ENCODE data around the gene HOATZ. TPM values are rescaled to one million over a fixed set of nuclear protein-coding genes. Genes with fewer than 3 reads are reported as not detected.

Gene HOATZ
- total RNA-seq, 1 donor from 2014 or later: not detected

- no peak for DNase-seq
- no peak overlapping the region for H3K4me3 Mint-ChIP-seq (ENCODE audit: unreplicated experiment)
- no peaks in the 10 kb centered on the region for H3K36me3 Mint-ChIP-seq (ENCODE audit: unreplicated experiment)
- TF ChIP-seq, protein P1, sequence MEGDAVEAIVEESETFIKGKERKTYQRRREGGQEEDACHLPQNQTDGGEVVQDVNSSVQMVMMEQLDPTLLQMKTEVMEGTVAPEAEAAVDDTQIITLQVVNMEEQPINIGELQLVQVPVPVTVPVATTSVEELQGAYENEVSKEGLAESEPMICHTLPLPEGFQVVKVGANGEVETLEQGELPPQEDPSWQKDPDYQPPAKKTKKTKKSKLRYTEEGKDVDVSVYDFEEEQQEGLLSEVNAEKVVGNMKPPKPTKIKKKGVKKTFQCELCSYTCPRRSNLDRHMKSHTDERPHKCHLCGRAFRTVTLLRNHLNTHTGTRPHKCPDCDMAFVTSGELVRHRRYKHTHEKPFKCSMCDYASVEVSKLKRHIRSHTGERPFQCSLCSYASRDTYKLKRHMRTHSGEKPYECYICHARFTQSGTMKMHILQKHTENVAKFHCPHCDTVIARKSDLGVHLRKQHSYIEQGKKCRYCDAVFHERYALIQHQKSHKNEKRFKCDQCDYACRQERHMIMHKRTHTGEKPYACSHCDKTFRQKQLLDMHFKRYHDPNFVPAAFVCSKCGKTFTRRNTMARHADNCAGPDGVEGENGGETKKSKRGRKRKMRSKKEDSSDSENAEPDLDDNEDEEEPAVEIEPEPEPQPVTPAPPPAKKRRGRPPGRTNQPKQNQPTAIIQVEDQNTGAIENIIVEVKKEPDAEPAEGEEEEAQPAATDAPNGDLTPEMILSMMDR (IDR thresholded peaks at IDR 0.05; ENCODE audit: partially characterized antibody, unreplicated experiment): no peak
- peaks cover 1% of the 10 kb centered on the region for H3K27me3 Mint-ChIP-seq (ENCODE audit: unreplicated experiment)
- H3K9me3 Mint-ChIP-seq (ENCODE audit: unreplicated experiment): no peaks in the 10 kb centered on the region
- no peak overlapping the region for H3K27ac Mint-ChIP-seq (ENCODE audit: unreplicated experiment)
- H3K4me1 Mint-ChIP-seq (ENCODE audit: low read depth, unreplicated experiment): peaks cover 9% of the 10 kb centered on the region
Measured at GRCh38 chr11:111570796-111571195, 56.2 kb downstream of the HOATZ start.

- H3K4me3 Mint-ChIP-seq (ENCODE audit: unreplicated experiment): no peak overlapping the region
- TF ChIP-seq, protein P1 (IDR thresholded peaks at IDR 0.05; ENCODE audit: partially characterized antibody, unreplicated experiment): no peak
- H3K27me3 Mint-ChIP-seq (ENCODE audit: unreplicated experiment): no peaks in the 10 kb centered on the region
- no peak overlapping the region for H3K27ac Mint-ChIP-seq (ENCODE audit: unreplicated experiment)
- no peaks in the 10 kb centered on the region for H3K36me3 Mint-ChIP-seq (ENCODE audit: unreplicated experiment)
- peaks cover 9% of the 10 kb centered on the region for H3K4me1 Mint-ChIP-seq (ENCODE audit: low read depth, unreplicated experiment)
- H3K9me3 Mint-ChIP-seq (ENCODE audit: unreplicated experiment): no peaks in the 10 kb centered on the region
- no peak for DNase-seq
Measured at GRCh38 chr11:111571829-111572501, 57.4 kb downstream of the HOATZ start.

DNA sequence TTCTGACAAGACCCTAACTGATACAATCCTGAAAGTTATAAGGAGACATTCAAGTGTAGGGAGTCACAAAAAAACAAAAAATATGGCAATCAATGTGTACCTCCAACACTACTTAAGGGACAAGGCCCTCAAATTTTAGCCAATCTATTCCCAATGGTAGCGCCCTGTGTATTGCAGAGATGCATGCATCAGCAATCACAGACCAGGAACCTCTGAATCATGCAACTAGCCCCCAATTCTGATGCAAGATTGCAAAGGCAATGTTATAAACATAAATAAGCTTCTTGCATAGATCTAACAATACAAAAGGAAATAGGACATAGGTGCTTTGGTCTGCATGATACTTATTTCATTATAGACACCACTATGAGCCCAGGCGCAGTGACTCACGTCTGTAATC is 58.0 kb downstream of the HOATZ start:
- TF ChIP-seq, protein P1 (IDR thresholded peaks at IDR 0.05; ENCODE audit: partially characterized antibody, unreplicated experiment): no peak
- H3K27ac Mint-ChIP-seq (ENCODE audit: unreplicated experiment): no peak overlapping the region
- no peaks in the 10 kb centered on the region for H3K9me3 Mint-ChIP-seq (ENCODE audit: unreplicated experiment)
- no peak overlapping the region for H3K4me3 Mint-ChIP-seq (ENCODE audit: unreplicated experiment)
- no peak for DNase-seq
- peaks cover 9% of the 10 kb centered on the region for H3K4me1 Mint-ChIP-seq (ENCODE audit: low read depth, unreplicated experiment)
- H3K27me3 Mint-ChIP-seq (ENCODE audit: unreplicated experiment): no peaks in the 10 kb centered on the region
- H3K36me3 Mint-ChIP-seq (ENCODE audit: unreplicated experiment): no peaks in the 10 kb centered on the region

GRCh38 chr11:111573821-111574249 is 59.3 kb downstream of the HOATZ start:
- H3K36me3 Mint-ChIP-seq (ENCODE audit: unreplicated experiment): no peaks in the 10 kb centered on the region
- H3K27ac Mint-ChIP-seq (ENCODE audit: unreplicated experiment): no peak overlapping the region
- DNase-seq: no peak
- TF ChIP-seq, protein P1 (IDR thresholded peaks at IDR 0.05; ENCODE audit: partially characterized antibody, unreplicated experiment): no peak
- peaks cover 9% of the 10 kb centered on the region for H3K4me1 Mint-ChIP-seq (ENCODE audit: low read depth, unreplicated experiment)
- H3K4me3 Mint-ChIP-seq (ENCODE audit: unreplicated experiment): no peak overlapping the region
- no peaks in the 10 kb centered on the region for H3K27me3 Mint-ChIP-seq (ENCODE audit: unreplicated experiment)
- no peaks in the 10 kb centered on the region for H3K9me3 Mint-ChIP-seq (ENCODE audit: unreplicated experiment)

DNA sequence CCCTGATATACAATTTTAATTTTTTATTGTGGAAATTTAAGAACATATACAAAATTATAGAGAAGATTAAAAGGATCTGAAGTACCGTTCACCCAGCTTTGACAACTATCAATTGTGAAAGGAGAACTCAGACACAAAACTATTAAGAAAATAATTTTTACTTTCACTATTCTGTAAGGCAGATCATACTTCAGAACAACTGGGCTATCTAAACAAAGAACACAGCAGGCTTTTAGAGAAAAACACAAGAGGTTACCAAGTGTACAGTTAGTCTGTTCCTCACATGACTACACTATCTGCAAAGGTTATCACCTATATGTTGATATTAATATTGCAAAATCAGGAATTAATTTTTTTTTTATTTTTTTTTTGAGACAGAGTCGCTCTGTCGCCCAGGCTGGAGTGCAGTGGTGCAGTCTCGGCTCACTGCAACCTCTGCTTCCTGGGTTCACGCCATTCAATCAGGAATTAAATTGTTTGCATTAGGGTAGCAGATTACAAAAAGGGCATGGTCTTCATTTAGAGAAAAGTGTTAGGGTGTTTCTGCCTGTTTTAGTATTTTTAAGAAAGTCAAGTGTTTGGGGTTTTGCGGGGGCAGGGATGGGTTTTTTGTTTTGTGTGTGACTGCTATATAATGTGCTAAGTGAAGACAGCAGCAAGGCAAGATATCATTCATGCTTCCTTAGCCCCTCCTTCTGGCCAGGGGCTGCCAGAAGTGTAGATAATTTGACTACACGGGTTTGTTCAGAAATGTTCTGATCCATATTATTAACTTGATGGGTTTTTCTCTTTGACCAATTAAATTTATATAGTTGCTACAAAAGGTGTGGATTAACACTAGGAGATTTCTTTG is 60.0 kb downstream of the HOATZ start:
- H3K27me3 Mint-ChIP-seq (ENCODE audit: unreplicated experiment): no peaks in the 10 kb centered on the region
- H3K4me3 Mint-ChIP-seq (ENCODE audit: unreplicated experiment): no peak overlapping the region
- no peaks in the 10 kb centered on the region for H3K36me3 Mint-ChIP-seq (ENCODE audit: unreplicated experiment)
- H3K9me3 Mint-ChIP-seq (ENCODE audit: unreplicated experiment): no peaks in the 10 kb centered on the region
- no peak for DNase-seq
- H3K4me1 Mint-ChIP-seq (ENCODE audit: low read depth, unreplicated experiment): peaks cover 9% of the 10 kb centered on the region
- H3K27ac Mint-ChIP-seq (ENCODE audit: unreplicated experiment): no peak overlapping the region
- TF ChIP-seq, protein P1 (IDR thresholded peaks at IDR 0.05; ENCODE audit: partially characterized antibody, unreplicated experiment): no peak
